HG02610 (cell line): Measurements from ENCODE around the gene SACS.
"Not testable (repeated sequence)": the region's sequence is repeated elsewhere in the genome, so short reads cannot be mapped to it uniquely, and the experiment has no call there.

Experiments used
- ATAC-seq: cut with Tn5 transposase; IDR thresholded peaks from one replicate; pipeline ENCODE4 v1.9.1; 2021; ENCODE audit warnings: mild to moderate bottlenecking, moderate library complexity; ENCODE audit not compliant: unreplicated experiment

The SACS gene

GRCh38 chr13:23456437-23457210 lies 23.1 kb upstream of the SACS start:
- no peak for ATAC-seq

- ATAC-seq, result no peak
Observed at GRCh38 chr13:23455401-23456185, 22.1 kb upstream of the SACS start.

- ATAC-seq, result no peak
Observed at GRCh38 chr13:23453132-23453531, 19.6 kb upstream of the SACS start.

- ATAC-seq, result no peak
Observed at GRCh38 chr13:23450340-23451046, 17.0 kb upstream of the SACS start.

GRCh38 chr13:23449398-23450162 lies 16.1 kb upstream of the SACS start:
- ATAC-seq, result no peak

- no peak for ATAC-seq
Observed at GRCh38 chr13:23447927-23448326, 14.4 kb upstream of the SACS start.

- ATAC-seq, result no peak
Observed at GRCh38 chr13:23445794-23446193, 12.3 kb upstream of the SACS start.

- no peak for ATAC-seq
Observed at GRCh38 chr13:23443878-23444277, 10.4 kb upstream of the SACS start.

GRCh38 chr13:23443110-23443509 lies 9.6 kb upstream of the SACS start:
- no peak for ATAC-seq

- ATAC-seq, result no peak
Observed at GRCh38 chr13:23440821-23441618, 7.5 kb upstream of the SACS start.

GRCh38 chr13:23440324-23440723 lies 6.8 kb upstream of the SACS start:
- ATAC-seq, result not testable (repeated sequence)

- ATAC-seq, result no peak
Observed at GRCh38 chr13:23437916-23438315, 4.4 kb upstream of the SACS start.

GRCh38 chr13:23436680-23437079 lies 3.2 kb upstream of the SACS start:
- ATAC-seq, result no peak

GRCh38 chr13:23434491-23434890 lies 989 bp upstream of the SACS start:
- no peak for ATAC-seq

GRCh38 chr13:23432626-23433025 lies 876 bp downstream of the SACS start:
- ATAC-seq, result no peak

- ATAC-seq, result no peak
Observed at GRCh38 chr13:23430664-23431063, 2.8 kb downstream of the SACS start.

GRCh38 chr13:23427881-23428528 lies 5.5 kb downstream of the SACS start:
- ATAC-seq, result no peak

GRCh38 chr13:23427342-23427843 lies 6.1 kb downstream of the SACS start:
- ATAC-seq, result no peak

- ATAC-seq, result no peak
Observed at GRCh38 chr13:23421596-23421995, 11.9 kb downstream of the SACS start.
